SK-N-SH treated with all-trans-retinoic acid at 6 μM for 48 hours (cell line): ENCODE results near the gene ARID3B.

Experiments used
- CSDC2 ChIP-seq: fragments of 250-450 bp; sonication (Bioruptor Pico); IDR thresholded peaks from 2 replicates; pipeline ENCODE4 v1.5.0; 2020; ENCODE audit warnings: mild to moderate bottlenecking, moderate library complexity
- GLIS3 ChIP-seq: fragments of 250-450 bp; sonication (Bioruptor Pico); IDR thresholded peaks from 2 replicates; pipeline ENCODE4 v1.5.0; 2020; ENCODE audit warnings: mild to moderate bottlenecking, moderate library complexity
- PATZ1 ChIP-seq: fragments of 250-450 bp; sonication (Bioruptor Pico); IDR thresholded peaks from 2 replicates; pipeline ENCODE4 v1.8.0; 2020; ENCODE audit warnings: mild to moderate bottlenecking, moderate library complexity, borderline replicate concordance
- SNAI2 ChIP-seq: fragments of 250-450 bp; sonication (Bioruptor Pico); IDR thresholded peaks from 2 replicates; pipeline ENCODE4 v1.5.0; 2020; ENCODE audit warnings: mild to moderate bottlenecking, moderate library complexity
- ZFP3 ChIP-seq: fragments of 250-450 bp; sonication (Bioruptor Pico); IDR thresholded peaks from 2 replicates; pipeline ENCODE4 v1.5.0; 2020; ENCODE audit warnings: mild to moderate bottlenecking, moderate library complexity
- ZNF565 ChIP-seq: fragments of 450-650 bp; formaldehyde crosslinking; conservative IDR thresholded peaks from 2 replicates; pipeline ENCODE4 v1.5.0; 2020; ENCODE audit warnings: low read depth, mild to moderate bottlenecking, moderate library complexity
- TF ChIP-seq, protein P1 (sequence below): fragments of 250-450 bp; sonication (Bioruptor Pico); IDR thresholded peaks from 2 replicates; pipeline ENCODE4 v1.5.1; 2020; ENCODE audit warnings: low read depth, mild to moderate bottlenecking, moderate library complexity

DNA sequence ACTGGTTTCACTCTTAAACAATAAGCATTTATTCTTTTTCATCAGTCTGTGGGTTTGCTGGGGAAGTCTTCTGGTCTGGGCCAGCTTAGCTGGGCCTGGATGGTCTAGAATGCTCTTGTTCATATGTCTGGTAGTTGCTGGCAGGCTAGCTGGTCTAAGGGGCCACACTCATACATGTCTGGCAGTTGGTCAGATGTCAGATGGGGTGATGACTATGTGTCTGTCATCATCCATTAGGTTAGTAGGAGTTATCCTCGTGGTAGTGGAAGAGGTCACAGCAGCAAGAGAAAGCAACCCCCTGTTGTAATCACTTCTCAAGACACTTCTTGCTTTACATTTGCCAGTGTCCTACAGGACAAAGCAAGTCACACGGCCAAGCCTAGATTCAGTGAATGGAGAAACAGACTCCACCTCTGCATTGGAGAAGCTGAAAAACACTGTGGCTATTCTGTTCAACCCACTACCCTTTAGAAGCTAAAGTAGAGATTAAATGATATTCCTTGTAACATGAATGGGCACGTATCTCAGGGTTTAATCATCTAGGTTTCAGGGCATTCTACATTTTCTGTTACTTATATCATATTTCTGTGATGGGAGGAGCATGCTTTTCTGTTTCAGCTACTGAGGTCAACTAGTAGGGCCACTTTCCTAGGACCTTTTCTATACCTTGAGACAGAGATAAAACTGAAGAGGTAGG, 5.5 kb upstream of the ARID3B start:
- TF ChIP-seq SNAI2 (no peak), PATZ1 (CRISPR knock-in tag) (no peak), GLIS3 (CRISPR knock-in tag) (no peak), ZNF565 (CRISPR knock-in tag) (no peak), ZFP3 (CRISPR knock-in tag) (no peak), CSDC2 (CRISPR knock-in tag) (no peak)
- TF ChIP-seq, protein P1, sequence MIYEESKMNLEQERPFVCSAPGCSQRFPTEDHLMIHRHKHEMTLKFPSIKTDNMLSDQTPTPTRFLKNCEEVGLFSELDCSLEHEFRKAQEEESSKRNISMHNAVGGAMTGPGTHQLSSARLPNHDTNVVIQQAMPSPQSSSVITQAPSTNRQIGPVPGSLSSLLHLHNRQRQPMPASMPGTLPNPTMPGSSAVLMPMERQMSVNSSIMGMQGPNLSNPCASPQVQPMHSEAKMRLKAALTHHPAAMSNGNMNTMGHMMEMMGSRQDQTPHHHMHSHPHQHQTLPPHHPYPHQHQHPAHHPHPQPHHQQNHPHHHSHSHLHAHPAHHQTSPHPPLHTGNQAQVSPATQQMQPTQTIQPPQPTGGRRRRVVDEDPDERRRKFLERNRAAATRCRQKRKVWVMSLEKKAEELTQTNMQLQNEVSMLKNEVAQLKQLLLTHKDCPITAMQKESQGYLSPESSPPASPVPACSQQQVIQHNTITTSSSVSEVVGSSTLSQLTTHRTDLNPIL (CRISPR knock-in tag), result no peak
